Effector memory CD4-positive, alpha-beta T cell (primary cell): ENCODE results near the gene GLI1.
"Not testable (repeated sequence)": the region's sequence is repeated elsewhere in the genome, so short reads cannot be mapped to it uniquely, and the experiment has no call there.

Experiments
- DNase-seq, 3 donors: peaks; one replicate each; pipeline ENCODE4 v3.0.0-alpha.2; 2020
- H3K27ac ChIP-seq: 2 replicates; pipeline ENCODE4 v1.7.0; 2013; ENCODE audit warnings: mild to moderate bottlenecking, low read length, moderate library complexity; ENCODE audit not compliant: insufficient read depth, poor library complexity, severe bottlenecking
- H3K27me3 ChIP-seq: replicated peaks from 2 replicates; pipeline ENCODE4 v1.7.0; 2013; ENCODE audit warnings: mild to moderate bottlenecking, low read length; ENCODE audit not compliant: insufficient read depth, control insufficient read depth, poor library complexity, severe bottlenecking
- H3K36me3 ChIP-seq: 2 replicates; pipeline ENCODE4 v1.7.0; 2013; ENCODE audit warnings: mild to moderate bottlenecking, low read length, moderate library complexity; ENCODE audit not compliant: control insufficient read depth, insufficient read depth
- H3K4me1 ChIP-seq: 2 replicates; pipeline ENCODE4 v1.7.0; 2013; ENCODE audit warnings: low read length, mild to moderate bottlenecking; ENCODE audit not compliant: control insufficient read depth, insufficient read depth, poor library complexity, severe bottlenecking
- H3K4me3 ChIP-seq: 2 replicates; pipeline ENCODE4 v1.7.0; 2013; ENCODE audit warnings: low read length, low read depth, mild to moderate bottlenecking; ENCODE audit not compliant: insufficient read depth, poor library complexity, severe bottlenecking
- H3K9me3 ChIP-seq: 2 replicates; pipeline ENCODE4 v1.7.0; 2013; ENCODE audit warnings: mild to moderate bottlenecking, low read length, moderate library complexity; ENCODE audit not compliant: control insufficient read depth
- total RNA-seq, 3 donors: gene quantifications; one replicate each; lab custom pipeline; 2026; lab: John Stamatoyannopoulos, UW

Gene GLI1
- total RNA-seq, result 0.17 to 0.39 (median 0.26) reads per million in 3 donors

- H3K36me3 ChIP-seq, result no peaks in the 10 kb centered on the region
- H3K27ac ChIP-seq, result peak within 1 kb of the TSS; percentile 65
- no peak for DNase-seq
- peaks cover 8% of the 10 kb centered on the region for H3K27me3 ChIP-seq
- H3K4me1 ChIP-seq, result peaks cover 35% of the 10 kb centered on the region
- no peaks in the 10 kb centered on the region for H3K9me3 ChIP-seq
- H3K4me3 ChIP-seq, result peak within 1 kb of the TSS; percentile 68
Measured at GRCh38 chr12:57459750-57460467, at the start of gene GLI1. TSS of gene GLI1 (plus strand) at chr12:57459785. CDS start at chr12:57463692, 3,907 bp downstream.

GRCh38 chr12:57410534-57410933 lies 49.1 kb upstream of the GLI1 start:
- Histone ChIP-seq H3K36me3 (no peaks in the 10 kb centered on the region), H3K9me3 (no peaks in the 10 kb centered on the region), H3K27me3 (no peaks in the 10 kb centered on the region), H3K27ac (no peak overlapping the region), H3K4me3 (no peak overlapping the region), H3K4me1 (no peaks in the 10 kb centered on the region)
- no peak for DNase-seq

GRCh38 chr12:57414160-57414559 lies 45.4 kb upstream of the GLI1 start:
- DNase-seq, H3K27ac ChIP-seq, H3K9me3 ChIP-seq, H3K27me3 ChIP-seq, H3K4me1 ChIP-seq, H3K4me3 ChIP-seq, H3K36me3 ChIP-seq: not testable (repeated sequence)

- Histone ChIP-seq H3K4me1 (no peaks in the 10 kb centered on the region), H3K36me3 (no peaks in the 10 kb centered on the region), H3K27me3 (no peaks in the 10 kb centered on the region), H3K9me3 (no peaks in the 10 kb centered on the region), H3K4me3 (no peak overlapping the region), H3K27ac (no peak overlapping the region)
- DNase-seq, result no peak
Measured at GRCh38 chr12:57415088-57415487, 44.5 kb upstream of the GLI1 start.

- H3K4me3 ChIP-seq, result no peak overlapping the region
- no peaks in the 10 kb centered on the region for H3K4me1 ChIP-seq
- no peaks in the 10 kb centered on the region for H3K9me3 ChIP-seq
- H3K36me3 ChIP-seq, result no peaks in the 10 kb centered on the region
- no peaks in the 10 kb centered on the region for H3K27me3 ChIP-seq
- DNase-seq, result no peak
- no peak overlapping the region for H3K27ac ChIP-seq
Measured at GRCh38 chr12:57416039-57416996, 43.3 kb upstream of the GLI1 start.

GRCh38 chr12:57418255-57418654 lies 41.3 kb upstream of the GLI1 start:
- no peak for DNase-seq
- peaks cover 6% of the 10 kb centered on the region for H3K36me3 ChIP-seq
- H3K4me3 ChIP-seq, result no peak overlapping the region
- H3K27ac ChIP-seq, result no peak overlapping the region
- H3K4me1 ChIP-seq, result no peaks in the 10 kb centered on the region
- H3K27me3 ChIP-seq, result no peaks in the 10 kb centered on the region
- H3K9me3 ChIP-seq, result no peaks in the 10 kb centered on the region

GRCh38 chr12:57419495-57419894 lies 40.1 kb upstream of the GLI1 start:
- H3K4me3 ChIP-seq, result no peak overlapping the region
- no peaks in the 10 kb centered on the region for H3K4me1 ChIP-seq
- H3K27me3 ChIP-seq, result no peaks in the 10 kb centered on the region
- H3K27ac ChIP-seq, result no peak overlapping the region
- no peak for DNase-seq
- H3K36me3 ChIP-seq, result peaks cover 9% of the 10 kb centered on the region
- H3K9me3 ChIP-seq, result no peaks in the 10 kb centered on the region

GRCh38 chr12:57420482-57420881 lies 39.1 kb upstream of the GLI1 start:
- H3K36me3 ChIP-seq, result peaks cover 9% of the 10 kb centered on the region
- H3K4me1 ChIP-seq, result no peaks in the 10 kb centered on the region
- DNase-seq, result no peak

GRCh38 chr12:57426948-57427347 lies 32.6 kb upstream of the GLI1 start:
- not testable (repeated sequence) for DNase-seq, H3K36me3 ChIP-seq, H3K4me3 ChIP-seq, H3K27ac ChIP-seq, H3K9me3 ChIP-seq, H3K27me3 ChIP-seq
- peaks cover 13% of the 10 kb centered on the region for H3K4me1 ChIP-seq

More at GRCh38 chr12:57420482-57420881, 39.1 kb upstream of the GLI1 start:
- H3K27me3 ChIP-seq, result no peaks in the 10 kb centered on the region
- no peak overlapping the region for H3K4me3 ChIP-seq
- no peak overlapping the region for H3K27ac ChIP-seq
- H3K9me3 ChIP-seq, result no peaks in the 10 kb centered on the region

GRCh38 chr12:57428965-57429364 lies 30.6 kb upstream of the GLI1 start:
- Histone ChIP-seq H3K27me3 (no peaks in the 10 kb centered on the region), H3K27ac (no peak overlapping the region), H3K4me1 (peaks cover 13% of the 10 kb centered on the region), H3K36me3 (peaks cover 3% of the 10 kb centered on the region), H3K4me3 (no peak overlapping the region), H3K9me3 (no peaks in the 10 kb centered on the region)
- no peak for DNase-seq
